ENCODE data around the gene PRRC1. TPM values are rescaled to one million over a fixed set of nuclear protein-coding genes. Genes with fewer than 3 reads are reported as not detected.

The PRRC1 gene
- total and polyA plus RNA-seq, 3 donors from 2014 or later: 32.2 to 53.6 (median 45.6) TPM

DNA sequence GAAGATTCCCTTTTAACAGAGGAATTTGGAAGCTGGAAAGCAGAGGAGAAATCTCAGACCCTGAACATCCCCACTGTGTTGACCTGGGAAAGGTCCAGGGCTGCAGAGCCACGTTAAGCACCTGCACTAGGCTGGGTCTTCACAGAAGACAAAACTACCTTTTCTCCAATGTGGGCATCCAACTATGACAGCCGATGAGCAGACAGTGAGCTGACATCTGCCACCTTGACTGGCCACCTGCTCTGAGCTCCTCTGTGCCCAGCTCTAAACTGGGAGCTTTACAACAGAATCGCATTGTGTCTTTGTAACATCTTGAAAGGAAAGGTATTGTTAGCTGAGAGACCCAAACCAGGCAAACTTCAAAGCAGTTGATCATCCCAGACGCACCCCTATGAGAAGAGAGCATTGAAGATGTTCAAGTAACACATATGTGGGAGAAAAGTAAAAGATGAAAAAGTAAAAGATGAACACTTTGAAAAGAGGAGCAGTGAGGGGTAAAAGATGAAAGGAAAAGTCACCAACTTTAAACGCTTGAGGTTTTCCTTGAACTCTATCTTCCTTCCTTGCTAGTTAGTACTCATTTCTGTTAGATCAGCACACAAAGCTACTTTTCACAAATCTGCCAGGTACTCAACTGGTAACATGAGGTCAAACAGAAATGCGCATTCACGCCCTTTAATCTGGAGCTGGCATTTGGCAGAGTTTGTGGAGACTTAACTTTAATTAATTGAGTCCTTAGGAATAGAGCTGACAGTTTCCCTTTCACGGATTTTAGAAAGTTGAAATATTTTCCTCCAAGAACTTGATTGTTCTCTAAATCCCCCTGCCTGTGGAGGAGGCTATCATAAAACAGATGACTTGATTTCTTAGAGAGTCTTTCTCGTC lies 78.3 kb downstream of the PRRC1 start:
- Histone ChIP-seq H3K36me3 (ENCODE audit: low read depth, missing control alignments) (no peaks in the 10 kb centered on the region), H3K27me3 (no peaks in the 10 kb centered on the region), H3K4me3 (no peak overlapping the region), H3K9me3 (no peaks in the 10 kb centered on the region), H3K27ac (no peak overlapping the region), H3K4me1 (peaks cover 5% of the 10 kb centered on the region)
- no peak for TF ChIP-seq POLR2A (IDR thresholded peaks at IDR 0.05)
- TF ChIP-seq, protein P1, sequence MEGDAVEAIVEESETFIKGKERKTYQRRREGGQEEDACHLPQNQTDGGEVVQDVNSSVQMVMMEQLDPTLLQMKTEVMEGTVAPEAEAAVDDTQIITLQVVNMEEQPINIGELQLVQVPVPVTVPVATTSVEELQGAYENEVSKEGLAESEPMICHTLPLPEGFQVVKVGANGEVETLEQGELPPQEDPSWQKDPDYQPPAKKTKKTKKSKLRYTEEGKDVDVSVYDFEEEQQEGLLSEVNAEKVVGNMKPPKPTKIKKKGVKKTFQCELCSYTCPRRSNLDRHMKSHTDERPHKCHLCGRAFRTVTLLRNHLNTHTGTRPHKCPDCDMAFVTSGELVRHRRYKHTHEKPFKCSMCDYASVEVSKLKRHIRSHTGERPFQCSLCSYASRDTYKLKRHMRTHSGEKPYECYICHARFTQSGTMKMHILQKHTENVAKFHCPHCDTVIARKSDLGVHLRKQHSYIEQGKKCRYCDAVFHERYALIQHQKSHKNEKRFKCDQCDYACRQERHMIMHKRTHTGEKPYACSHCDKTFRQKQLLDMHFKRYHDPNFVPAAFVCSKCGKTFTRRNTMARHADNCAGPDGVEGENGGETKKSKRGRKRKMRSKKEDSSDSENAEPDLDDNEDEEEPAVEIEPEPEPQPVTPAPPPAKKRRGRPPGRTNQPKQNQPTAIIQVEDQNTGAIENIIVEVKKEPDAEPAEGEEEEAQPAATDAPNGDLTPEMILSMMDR (IDR thresholded peaks at IDR 0.05): no peak
- no peak for DNase-seq
- intact Hi-C loops (cut with DNase I; ENCODE audit: low total_unique reads): no loop called here
- 81 to 84% methylated on average over 9 of the region's 9 CpGs for WGBS, 2 donors

DNA sequence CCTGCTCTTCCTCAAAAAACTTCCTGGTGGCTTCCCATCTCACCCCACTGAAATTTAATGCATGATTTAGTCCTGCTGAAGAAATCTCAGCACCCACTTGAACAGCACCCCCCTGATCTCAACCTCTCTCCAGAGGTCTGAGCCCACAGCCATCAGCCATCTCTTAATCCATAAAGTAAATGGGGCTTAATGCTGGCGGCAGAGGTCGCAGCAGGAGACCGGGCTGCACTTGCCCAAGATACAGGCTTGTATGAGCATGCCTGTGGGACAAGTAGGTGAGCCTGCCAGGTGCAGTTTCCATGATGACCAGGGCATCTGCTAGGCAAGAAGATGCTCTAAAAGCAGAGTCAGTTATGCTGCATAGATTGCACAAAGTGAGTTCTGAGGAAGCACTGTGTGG lies 79.1 kb downstream of the PRRC1 start:
- no peaks in the 10 kb centered on the region for H3K36me3 ChIP-seq (ENCODE audit: low read depth, missing control alignments)
- intact Hi-C loops (cut with DNase I; ENCODE audit: low total_unique reads): no loop called here
- H3K4me1 ChIP-seq: peaks cover 5% of the 10 kb centered on the region
- no peaks in the 10 kb centered on the region for H3K27me3 ChIP-seq
- no peak for TF ChIP-seq POLR2A (IDR thresholded peaks at IDR 0.05)
- TF ChIP-seq, protein P1 (IDR thresholded peaks at IDR 0.05): no peak
- H3K4me3 ChIP-seq: no peak overlapping the region
- no peak for DNase-seq
- no peaks in the 10 kb centered on the region for H3K9me3 ChIP-seq
- no peak overlapping the region for H3K27ac ChIP-seq
- 95 to 100% methylated on average over 2 to 3 of the region's 3 CpGs for WGBS, 2 donors

DNA sequence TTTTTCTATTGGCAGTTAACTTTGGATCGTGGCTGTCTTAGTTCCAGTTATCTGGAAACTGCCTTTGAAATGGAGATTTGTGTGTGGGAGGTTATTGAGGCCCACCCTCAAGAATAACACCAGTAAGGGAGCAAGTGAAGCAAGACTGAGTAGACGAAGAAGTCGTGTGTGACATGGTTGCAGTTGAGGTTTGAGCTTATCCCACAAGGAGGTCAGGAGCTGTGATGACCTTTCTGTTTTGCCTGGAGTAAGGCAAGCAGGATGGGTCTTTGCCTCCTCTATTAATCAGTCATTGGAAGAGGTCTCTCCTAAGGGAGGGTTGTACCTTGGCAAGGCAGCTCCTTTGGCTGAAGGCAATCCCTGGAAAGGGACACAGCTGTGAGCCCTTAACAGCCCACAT lies 81.9 kb downstream of the PRRC1 start:
- no peaks in the 10 kb centered on the region for H3K9me3 ChIP-seq
- no peak overlapping the region for H3K4me3 ChIP-seq
- no peaks in the 10 kb centered on the region for H3K27me3 ChIP-seq
- WGBS, 2 donors: 46 to 62% methylated on average over 3 of the region's 3 CpGs
- no peaks in the 10 kb centered on the region for H3K36me3 ChIP-seq (ENCODE audit: low read depth, missing control alignments)
- TF ChIP-seq POLR2A (IDR thresholded peaks at IDR 0.05): no peak
- TF ChIP-seq, protein P1 (IDR thresholded peaks at IDR 0.05): no peak
- DNase-seq: no peak
- intact Hi-C loops (cut with DNase I; ENCODE audit: low total_unique reads): no loop called here
- peak overlapping the region in 1 of 2 donors; percentile 15 for H3K27ac ChIP-seq
- H3K4me1 ChIP-seq: peaks cover 12% of the 10 kb centered on the region

DNA sequence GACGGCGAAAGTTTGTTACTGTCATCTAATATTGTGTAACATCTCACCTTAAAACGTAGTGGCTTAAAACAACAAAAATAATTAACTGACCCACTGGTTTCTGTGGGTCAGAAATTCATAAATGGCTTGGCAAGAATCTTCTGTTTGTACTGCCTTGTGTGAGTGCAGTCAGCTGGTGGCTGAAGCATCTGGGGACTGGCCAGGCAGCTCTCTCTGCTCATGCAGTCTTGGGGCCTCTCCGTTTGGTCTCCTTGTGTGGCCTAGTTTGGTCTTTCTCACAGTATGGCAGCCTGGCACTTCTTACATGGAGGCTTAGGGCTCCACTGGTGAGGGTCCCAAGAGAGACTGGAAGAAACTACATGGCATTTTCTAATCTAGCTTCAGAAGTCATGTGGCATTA lies 82.4 kb downstream of the PRRC1 start:
- TF ChIP-seq, protein P1 (IDR thresholded peaks at IDR 0.05): no peak
- no peak for TF ChIP-seq POLR2A (IDR thresholded peaks at IDR 0.05)
- H3K27ac ChIP-seq: no peak overlapping the region
- WGBS, 2 donors: 60 to 71% methylated on average over 4 of the region's 4 CpGs
- no peak overlapping the region for H3K4me3 ChIP-seq
- H3K4me1 ChIP-seq: peaks cover 12% of the 10 kb centered on the region
- intact Hi-C loops (cut with DNase I; ENCODE audit: low total_unique reads): no loop called here
- no peaks in the 10 kb centered on the region for H3K9me3 ChIP-seq
- no peaks in the 10 kb centered on the region for H3K36me3 ChIP-seq (ENCODE audit: low read depth, missing control alignments)
- peak; percentile 49 for DNase-seq
- no peaks in the 10 kb centered on the region for H3K27me3 ChIP-seq

DNA sequence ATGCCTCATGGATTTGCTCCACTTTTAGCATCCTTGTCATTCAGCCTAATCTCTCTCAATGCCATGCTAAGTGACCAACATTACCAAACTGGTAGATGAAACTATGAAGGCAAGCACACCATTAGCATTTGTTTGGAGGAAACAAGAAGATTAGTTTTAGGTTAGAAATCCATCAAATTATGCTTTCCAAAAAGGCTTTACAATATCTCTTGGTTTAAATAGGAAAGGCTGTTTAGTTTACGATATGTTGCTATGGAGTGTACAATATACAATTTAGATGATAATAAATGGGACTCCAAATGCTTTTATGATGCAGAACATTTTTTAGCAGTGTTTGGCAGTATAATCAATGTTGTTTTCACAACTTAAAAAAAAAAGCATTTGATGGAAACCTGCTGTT lies 83.7 kb downstream of the PRRC1 start:
- TF ChIP-seq, protein P1 (IDR thresholded peaks at IDR 0.05): no peak
- no peak for TF ChIP-seq POLR2A (IDR thresholded peaks at IDR 0.05)
- peaks cover 12% of the 10 kb centered on the region for H3K4me1 ChIP-seq
- no peak for DNase-seq
- H3K27ac ChIP-seq: no peak overlapping the region
- H3K9me3 ChIP-seq: no peaks in the 10 kb centered on the region
- no peaks in the 10 kb centered on the region for H3K27me3 ChIP-seq
- H3K36me3 ChIP-seq (ENCODE audit: low read depth, missing control alignments): no peaks in the 10 kb centered on the region
- intact Hi-C loops (cut with DNase I; ENCODE audit: low total_unique reads): no loop called here
- H3K4me3 ChIP-seq: no peak overlapping the region
- 84 to 89% methylated on average over 1 of the region's 1 CpG for whole genome bisulfite sequencing, 2 donors
